ENCODE measurements around the gene TNRC6B.

The TNRC6B gene

DNA sequence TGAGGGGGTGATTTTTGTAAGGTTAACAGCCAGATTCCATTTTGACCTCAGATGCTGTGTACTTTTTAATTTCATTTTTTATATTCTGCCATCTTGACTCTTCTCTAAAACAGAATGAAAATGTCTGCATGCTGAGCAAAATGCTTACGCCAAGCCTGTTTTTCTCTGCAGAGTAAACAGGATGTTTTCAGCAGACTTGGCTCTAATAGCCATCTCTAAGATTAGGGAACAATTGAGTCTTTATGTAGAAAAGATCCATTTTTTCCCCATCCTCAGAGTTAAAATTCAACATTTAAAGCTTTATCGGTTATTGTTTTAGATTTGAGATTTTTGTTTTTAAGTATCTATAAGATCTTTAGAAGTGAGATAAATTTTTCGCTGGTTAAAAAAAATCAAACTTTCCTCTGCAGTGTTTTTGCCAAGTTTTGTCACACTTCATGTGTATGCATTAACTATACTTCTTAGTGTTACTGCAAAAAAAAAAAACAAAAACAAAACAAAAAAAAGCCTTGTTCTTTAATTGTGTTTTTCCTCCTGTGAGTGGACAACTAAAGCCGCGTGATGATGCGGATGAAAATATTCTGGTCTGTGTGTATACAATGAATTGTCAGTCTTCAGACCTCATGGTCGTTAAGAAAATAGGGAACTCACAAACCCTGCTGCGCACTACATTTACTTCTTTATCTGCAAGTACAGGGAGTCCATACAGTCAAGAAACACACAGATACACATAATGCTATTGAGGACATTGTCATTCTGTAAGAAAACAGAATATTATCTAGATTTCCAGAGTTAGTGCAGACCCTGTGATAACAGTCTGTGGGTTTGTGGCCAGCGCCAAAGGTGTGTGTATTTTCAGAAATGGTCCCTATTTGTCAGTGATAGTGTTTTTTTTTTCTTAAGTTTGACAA is 151.1 kb downstream of the TNRC6B start:
- no peak for DNase-seq

- DNase-seq = no peak
Observed at GRCh38 chr22:40329466-40329865, 151.7 kb downstream of the TNRC6B start.

GRCh38 chr22:40330086-40330485 is 152.4 kb downstream of the TNRC6B start:
- DNase-seq = no peak

DNA sequence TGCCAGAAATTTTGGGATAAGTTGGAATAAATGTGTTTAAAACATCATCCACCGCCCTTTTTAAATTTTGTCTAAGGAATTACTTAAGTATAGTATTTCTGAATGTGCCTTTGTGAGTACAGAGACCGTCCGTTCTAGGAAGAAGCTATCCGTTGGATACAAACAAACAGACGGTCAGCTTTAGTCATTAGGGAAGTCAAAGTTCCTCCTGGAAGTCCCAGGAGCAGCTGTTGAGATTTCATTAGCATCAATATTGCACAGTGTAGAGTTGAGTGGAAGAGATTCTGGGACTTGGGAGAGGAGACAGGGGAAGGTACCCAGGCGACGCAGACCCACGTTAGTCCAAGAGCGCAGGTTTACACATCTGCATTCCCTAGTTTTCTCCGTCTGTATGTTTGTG is 152.9 kb downstream of the TNRC6B start:
- no peak for DNase-seq

DNA sequence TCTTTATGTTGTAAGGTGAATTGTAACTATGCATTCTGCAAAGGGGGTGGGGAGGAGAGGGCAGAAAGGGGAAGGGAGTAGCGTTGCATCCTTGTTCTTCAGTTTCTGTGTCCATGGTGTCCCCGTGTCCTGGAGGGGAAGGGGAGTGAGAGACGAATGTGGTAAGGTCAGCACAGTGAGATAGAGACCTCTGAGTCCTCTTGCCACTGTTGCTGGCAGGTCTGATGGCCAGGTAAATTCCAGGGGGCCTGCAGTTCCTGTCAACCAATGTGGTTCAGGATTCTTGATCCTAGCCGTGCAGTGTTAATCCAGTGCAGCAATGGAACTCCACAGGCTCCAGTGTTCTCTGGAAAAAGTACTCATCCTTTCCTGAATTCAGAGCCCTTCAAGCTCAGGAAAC is 154.0 kb downstream of the TNRC6B start:
- no peak for DNase-seq

- DNase-seq = no peak
Observed at GRCh38 chr22:40332319-40332781, 154.6 kb downstream of the TNRC6B start.

DNA sequence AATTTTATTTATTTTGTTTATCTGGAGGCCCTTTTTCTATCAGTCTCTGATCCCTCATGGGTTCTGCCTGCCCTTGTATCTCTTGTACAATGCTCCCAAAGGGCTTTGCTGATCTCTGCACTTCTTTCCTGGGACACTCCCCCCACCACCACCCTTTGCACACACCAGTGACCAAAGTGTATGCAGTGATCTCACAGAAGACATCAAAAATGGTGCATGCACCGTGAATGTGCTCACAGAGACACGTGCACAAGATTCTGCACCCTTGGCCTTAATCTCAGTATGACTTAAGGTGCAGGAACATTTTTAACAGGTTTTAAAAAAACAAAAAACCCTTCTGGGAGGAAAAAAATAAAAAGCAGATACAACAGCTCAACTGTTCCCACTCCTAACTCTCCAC is 156.3 kb downstream of the TNRC6B start:
- no peak for DNase-seq

- DNase-seq = no peak
Observed at GRCh38 chr22:40334899-40335298, 157.2 kb downstream of the TNRC6B start.

DNA sequence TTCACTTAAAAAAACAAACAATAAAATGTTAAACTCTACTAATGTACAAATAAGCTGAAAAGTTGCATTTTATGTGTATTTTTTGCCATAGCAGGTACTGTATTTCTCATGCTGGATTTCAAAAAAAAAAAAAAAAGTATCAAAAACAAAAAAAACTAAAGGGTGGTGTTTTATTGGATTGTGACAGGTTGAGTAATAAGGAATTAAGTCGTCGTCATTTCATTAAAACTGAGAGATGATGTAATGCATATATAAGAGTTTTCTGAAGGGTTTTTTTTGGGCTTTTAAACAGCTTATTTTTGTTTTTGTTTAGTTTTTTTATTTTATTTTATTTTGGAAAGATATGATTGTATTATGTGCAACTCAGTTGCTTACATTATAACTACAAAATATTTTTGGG is 157.6 kb downstream of the TNRC6B start:
- no peak for DNase-seq

GRCh38 chr22:40340044-40340443 is 162.3 kb downstream of the TNRC6B start:
- no peak for DNase-seq

DNA sequence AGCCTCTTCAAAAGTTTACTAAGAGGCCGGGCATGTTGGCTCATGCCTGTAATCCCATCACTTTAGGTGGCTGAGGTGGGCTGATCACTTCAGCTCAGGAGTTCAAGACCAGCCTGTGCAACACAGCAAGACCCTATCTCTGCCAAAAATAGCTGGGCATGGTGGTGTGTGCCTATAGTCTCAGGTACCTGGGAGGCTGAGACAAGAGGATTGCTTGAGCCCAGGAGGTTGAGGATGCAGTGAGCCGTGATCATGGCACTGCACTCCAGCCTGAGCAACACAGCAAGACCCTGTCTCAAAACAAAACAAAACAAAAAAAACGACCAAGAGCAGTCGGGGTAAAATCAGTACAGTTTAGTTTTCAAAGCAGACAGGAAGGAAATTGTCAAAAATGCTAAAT is 163.9 kb downstream of the TNRC6B start:
- DNase-seq = no peak

DNA sequence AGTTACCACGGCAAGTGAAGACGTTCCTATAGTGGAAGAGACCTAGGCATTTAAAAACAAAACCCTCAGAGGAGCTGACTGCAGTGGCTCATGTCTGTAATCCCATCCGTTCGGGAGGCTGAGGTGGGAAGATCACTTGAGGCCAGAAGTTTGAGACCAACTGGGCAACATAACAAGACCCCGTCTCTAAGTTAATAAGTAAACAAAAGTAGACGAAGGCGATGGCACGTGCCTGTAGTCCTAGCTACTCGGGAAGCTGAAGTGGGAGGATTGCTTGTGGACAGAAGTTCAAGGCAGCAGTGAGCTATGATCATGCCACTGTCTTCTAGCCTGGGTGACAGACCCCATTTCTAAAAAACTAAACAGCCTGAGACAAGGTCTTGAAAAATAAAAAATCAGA is 164.8 kb downstream of the TNRC6B start:
- no peak for DNase-seq

- DNase-seq = no peak
Observed at GRCh38 chr22:40345271-40345670, 167.5 kb downstream of the TNRC6B start.

- no peak for DNase-seq
Observed at GRCh38 chr22:40345815-40346184, 168.1 kb downstream of the TNRC6B start.

DNA sequence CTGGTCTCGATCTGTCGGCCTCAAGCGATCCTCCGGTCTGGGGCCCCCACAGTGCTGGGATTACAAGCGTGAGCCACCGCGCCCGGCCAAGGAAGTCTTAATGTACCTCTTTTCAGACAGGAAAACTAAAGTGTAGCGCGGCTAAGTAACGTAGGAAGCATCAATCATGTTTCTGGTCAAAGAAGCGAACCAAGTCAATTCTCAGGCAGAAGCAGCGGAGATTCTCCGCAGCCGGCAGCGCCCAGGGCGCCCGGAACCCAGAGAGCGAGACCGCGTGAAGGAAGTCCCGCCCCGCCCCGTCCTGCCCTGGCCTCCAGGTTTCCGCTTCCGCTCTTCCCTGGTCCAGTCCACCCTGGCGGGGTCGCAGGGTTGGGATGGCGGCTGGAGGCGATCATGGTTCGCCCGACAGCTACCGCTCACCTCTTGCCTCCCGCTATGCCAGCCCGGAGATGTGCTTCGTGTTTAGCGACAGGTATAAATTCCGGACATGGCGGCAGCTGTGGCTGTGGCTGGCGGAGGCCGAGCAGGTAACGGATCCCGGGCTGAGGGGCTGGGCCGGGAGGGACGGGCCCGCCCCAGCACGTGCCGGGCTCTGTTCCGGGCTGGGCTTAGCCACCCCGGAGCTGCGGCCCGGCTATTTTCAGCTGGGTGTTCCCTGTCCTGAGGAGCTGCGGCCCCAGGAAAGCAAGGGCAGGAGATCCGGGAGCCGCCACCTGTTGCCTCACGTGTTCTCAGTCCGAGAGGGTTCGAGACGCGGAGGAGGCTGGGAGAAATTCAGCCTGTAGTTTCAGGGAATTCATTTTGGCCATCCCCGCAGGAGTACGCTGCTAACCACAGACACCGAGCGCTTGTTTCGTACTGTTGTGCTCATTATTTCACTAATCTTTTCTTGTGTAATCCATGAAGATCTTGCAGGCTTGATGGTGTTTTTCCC is 168.7 kb downstream of the TNRC6B start, which contains the start of gene ADSL:
TSS of gene ADSL (plus strand) at position 316 of the 934 bp plus-strand sequence. CDS start at position 375, 59 bp downstream.
- no peak for DNase-seq

DNA sequence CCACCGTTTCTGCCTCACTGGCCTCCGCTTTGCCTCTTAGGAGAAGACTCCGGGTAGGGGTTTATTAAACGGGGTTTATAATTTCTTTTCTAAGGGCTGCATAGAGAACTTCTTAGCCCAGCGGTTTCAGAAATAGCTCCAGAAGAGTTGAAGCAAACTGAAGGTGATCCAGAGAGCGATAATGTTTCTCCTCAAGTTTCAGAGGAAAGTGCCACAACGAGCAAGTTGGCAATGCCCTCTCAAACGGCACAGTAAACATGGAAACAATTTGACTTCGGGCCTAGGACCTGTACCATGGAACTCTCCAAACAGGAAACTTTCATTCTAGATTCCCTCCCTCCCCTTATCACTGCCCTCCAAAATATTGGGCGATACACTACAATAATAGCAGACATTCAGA is 169.6 kb downstream of the TNRC6B start:
- DNase-seq = no peak

DNA sequence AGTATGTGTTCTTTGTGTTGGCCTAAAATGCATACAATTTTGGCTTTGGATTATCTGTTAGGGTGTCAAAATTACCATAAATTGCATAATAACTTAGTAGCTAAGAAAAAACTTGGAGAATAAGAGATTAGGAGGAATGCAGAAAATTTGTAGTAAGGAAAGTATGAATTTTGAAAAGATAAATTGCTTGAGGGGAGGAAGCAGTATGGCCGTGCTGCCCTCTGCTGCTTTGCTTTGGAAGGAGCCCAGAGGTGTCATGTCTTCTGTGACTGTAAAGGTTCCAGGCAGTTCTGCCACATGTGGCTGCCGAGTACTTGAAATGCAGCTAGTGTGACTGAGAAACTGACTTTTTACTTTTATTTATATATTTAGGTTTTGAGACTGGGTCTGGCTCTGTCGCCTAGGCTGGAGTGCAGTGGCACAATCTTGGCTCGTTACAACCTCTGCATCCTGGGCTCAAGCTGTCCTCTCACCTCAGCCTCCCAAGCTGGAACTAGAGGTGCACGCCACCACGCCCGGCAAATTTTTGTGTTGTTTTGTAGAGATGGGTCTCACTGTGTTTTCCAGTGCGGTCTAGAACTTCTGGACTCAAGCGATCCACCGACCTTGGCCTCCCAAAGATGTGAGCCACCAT is 170.4 kb downstream of the TNRC6B start:
- DNase-seq = no peak

DNA sequence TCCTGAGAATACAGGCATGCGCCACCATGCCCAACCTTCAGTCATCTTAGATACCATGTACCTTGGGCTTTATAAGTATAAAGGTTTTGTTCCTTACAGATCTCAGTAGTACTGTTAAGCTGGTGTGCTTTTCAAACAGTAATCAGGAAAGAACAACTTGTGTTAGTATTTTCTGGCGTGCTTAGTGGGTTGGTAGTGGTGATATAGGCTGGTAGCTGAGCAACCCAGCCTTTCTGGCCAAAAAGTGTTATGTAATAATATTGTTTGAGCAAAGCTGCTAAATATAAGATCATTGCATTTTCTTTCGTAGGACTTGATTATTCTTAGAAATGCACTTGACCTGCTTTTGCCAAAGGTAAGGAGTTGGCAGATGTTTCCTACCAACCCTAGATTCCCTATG is 175.0 kb downstream of the TNRC6B start:
- no peak for DNase-seq

DNA sequence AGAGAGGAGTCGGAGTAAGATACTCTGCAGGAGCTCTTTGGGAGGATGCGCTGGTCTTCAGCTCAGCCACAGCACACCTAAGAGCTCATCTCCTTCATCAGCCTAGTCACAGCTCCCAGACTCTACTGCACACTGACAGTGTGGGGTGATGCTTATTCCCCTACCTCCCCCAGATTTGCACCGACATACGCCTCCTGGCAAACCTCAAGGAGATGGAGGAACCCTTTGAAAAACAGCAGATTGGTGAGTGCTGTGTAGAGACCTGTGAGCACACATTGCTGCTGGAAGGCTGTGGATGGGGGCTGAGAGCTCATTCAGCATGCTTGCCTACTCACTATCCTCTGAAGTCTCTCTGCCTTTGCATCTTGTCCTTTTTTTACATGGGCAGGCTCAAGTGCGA is 183.4 kb downstream of the TNRC6B start:
- DNase-seq = no peak

DNA sequence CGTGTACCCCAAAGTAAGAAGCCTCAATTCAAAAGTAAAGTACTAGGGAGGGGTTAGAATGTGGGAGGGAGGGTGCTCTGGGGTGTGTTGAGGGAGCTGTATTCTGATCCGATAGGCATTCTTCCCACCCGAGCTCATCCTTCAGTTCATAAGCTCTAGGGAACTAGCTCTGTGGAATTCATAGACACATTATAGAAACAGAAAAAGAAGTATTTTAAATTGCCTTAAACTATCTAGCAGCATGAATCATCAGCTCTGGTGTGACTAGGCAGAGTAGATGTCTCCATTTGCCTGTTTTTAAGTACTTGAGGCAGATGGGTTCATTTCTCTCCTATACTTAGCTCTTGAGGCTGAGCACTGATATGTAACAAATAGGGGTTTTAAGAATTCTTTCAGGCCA is 185.3 kb downstream of the TNRC6B start:
- no peak for DNase-seq

- DNase-seq = no peak
Observed at GRCh38 chr22:40364431-40364830, 186.7 kb downstream of the TNRC6B start.

DNA sequence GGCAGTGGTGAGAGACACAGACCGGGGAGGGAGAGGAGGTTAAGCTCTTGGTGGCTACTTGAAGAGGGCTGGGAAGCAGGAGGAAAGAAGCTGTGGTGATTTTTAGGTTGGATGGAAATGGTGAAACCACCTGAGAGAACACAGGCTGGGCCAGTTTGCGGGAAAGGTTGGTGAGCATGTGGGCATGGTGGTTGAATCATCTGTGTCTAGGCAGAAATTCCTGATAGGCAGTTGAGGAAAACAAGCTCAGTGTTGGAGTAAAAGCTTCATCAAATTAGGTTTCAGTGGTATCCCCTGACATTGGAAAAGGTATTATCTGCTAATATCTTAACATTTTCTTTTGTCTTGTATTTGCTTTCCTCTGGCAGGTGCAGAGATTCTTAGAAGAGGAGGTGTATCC is 188.3 kb downstream of the TNRC6B start:
- DNase-seq = no peak

- DNase-seq = no peak
Observed at GRCh38 chr22:40367342-40367741, 189.6 kb downstream of the TNRC6B start.

Data from NCI-H1436 treated with DMSO at 0.1 percent for 48 hours (cell line).